GM19397 (cell line): ENCODE results near the gene ZYG11A.

Source experiments
- ATAC-seq: cut with Tn5 transposase; IDR thresholded peaks from one replicate; pipeline ENCODE4 v1.9.1; 2021; ENCODE audit warnings: mild to moderate bottlenecking, moderate library complexity; ENCODE audit not compliant: unreplicated experiment

Gene ZYG11A

DNA sequence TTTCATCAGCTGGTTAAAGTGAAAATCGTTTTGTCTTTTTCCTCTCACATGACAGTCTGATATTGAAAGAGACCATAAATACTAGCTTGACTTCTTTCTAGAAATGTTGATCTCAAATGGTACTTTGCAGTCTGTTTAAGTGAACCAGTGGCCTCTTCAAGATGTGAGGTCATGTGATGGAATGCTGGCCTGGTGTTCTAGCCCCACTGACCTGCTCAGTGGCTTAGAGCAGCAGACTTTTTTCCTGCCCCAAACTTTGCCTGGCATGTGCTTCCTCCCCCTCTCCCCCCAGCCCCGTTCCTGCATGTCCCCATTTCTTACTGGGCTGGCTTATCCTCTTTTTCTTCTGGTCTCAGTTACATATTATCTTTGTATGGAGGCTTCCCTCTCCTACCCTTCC, 34.3 kb downstream of the ZYG11A start:
- ATAC-seq, result no peak

DNA sequence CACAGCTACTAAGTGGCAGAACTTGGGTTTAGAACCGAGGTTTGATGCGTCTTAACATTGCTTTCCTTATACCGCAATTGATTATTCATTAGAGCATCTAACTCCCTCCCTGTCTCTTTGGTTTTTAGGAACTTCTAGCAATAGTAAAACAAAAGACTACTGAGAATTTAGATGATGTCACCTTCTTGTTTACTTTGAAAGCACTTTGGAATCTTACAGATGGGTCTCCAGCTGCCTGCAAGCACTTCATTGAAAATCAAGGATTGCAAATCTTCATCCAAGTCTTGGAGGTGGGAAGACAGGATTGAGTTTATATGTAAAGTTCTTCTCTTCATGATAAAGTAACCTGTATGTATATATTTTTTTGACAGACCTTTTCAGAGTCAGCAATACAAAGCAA, 35.0 kb downstream of the ZYG11A start:
- ATAC-seq, result no peak

DNA sequence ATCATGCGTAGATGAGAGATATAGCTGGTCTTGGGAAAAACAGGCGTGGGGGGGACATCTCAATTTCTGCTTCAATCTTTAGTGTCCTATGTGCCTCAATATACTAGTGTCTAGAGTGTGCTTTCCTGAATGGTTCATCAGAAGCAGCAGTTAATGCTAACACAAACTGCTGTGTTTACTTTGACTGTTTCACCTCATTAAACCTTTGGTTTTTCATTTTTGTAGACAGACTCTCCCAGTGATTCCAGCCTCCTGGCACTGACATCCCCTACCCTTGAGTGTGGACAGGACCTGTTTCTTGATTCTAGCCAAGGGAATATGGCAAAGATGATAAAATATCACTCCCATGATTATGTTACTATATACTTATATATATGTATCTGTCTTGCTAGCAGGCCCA, 37.6 kb downstream of the ZYG11A start:
- ATAC-seq, result no peak

DNA sequence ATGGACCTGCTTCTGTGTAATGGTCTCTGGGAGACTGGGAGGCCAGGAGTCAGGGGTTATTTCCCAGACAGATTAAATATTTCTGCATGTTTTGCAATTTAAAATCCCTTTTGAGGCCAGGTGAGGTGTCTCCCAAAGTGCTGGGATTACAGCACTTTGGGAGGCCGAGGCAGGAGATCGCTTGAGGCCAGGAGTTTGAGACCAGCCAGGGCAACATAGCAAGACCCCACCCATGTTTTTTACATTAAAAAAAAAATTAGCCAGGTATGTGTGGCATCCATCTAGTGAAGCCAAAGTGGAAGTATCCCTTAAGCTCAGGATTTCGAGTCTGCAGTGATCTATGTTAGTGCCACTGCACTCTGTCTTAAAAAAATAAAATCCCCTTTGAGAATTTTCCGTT, 44.9 kb downstream of the ZYG11A start:
- no peak for ATAC-seq

DNA sequence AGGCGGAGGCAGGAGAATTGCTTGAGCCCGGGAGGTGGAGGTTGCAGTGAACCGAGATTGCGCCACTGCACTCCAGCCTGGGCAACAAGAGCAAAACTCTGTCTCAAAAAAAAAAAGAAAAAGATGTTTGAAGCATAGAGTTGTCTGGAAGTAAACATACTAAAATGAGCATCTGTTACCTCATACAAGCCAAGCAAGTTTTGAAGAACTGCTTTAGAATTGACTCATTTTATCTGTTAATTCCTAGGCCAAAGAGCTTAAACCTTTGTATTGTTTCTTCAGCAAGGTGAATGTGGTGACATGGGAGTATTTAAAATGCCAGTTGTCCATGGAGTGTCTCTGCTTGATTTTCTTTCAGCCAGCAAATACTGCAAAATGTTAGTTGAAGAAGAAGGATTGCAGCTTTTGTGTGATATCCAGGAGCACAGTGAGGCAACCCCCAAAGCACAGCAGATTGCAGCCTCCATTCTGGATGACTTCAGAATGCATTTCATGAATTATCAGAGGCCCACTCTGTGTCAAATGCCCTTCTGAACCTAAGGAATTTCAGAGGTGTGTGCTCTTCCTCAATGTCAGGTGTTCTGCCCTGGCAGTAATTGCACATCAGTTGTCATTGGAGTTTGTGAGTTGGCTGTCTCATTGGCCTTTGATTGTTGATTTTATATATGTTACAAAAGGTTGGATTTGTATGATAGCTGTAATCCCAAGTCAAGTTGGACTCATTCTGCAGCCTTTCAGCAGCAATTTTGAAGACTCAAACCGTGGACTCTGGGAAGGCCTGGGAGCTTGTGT, 50.1 kb downstream of the ZYG11A start:
- no peak for ATAC-seq

DNA sequence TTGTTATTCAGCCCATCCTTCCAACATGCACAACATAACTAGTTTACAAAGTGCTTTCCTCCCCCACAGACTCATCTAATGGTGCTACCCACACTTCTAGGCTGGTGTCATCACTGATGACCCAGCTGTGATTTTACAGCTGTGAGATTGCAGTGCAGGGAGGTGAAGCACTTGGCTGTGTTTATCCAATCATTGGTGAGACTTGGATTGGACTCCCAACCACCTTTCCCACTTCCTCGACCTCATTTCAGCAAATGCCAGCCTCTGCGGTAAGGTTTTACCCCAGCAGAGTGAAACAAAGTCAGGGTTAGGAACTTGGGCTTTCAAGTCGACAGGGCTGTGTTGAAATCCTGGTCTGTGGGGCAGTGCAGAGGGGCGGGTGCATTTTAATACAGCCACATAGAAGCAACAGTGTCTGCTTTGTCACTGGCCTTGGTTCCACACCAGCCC, 56.9 kb downstream of the ZYG11A start:
- no peak for ATAC-seq

DNA sequence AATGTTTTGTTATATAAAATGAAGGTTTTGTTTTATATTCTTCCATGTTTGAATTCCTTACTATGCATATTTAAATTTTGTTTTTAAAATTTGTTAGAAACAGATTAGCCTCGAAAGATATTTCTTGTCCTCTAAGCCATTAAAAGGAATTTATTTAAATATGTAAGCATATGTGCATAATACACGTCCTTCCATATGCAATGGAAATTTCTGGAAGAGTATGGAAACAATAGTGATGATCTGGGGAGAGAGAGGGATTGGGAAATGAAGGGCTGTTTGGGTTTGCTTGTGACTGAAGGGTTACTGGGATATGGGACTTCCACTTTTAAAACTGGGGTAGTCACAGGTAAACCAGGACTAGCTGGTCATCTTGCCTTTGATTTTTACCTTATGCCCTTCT, 57.8 kb downstream of the ZYG11A start:
- no peak for ATAC-seq

DNA sequence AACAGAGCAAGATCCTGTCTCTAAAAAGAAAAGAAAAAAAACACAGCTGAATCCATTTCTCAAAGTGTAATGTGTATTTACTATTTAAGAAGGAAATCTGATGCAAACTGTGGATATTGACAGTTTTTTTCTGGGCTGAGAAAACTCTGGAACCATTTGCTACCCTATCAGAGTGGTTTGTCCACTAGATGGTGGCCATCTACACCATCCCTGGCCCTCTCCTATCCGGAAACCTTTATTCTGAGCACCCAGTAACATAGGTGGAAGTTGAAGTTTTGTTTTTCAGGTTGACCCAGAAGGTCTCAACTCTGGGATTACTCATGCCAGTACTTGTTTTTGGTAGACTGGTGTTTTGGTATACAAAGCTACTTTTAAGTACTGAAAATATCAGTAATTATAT, 58.8 kb downstream of the ZYG11A start:
- no peak for ATAC-seq

DNA sequence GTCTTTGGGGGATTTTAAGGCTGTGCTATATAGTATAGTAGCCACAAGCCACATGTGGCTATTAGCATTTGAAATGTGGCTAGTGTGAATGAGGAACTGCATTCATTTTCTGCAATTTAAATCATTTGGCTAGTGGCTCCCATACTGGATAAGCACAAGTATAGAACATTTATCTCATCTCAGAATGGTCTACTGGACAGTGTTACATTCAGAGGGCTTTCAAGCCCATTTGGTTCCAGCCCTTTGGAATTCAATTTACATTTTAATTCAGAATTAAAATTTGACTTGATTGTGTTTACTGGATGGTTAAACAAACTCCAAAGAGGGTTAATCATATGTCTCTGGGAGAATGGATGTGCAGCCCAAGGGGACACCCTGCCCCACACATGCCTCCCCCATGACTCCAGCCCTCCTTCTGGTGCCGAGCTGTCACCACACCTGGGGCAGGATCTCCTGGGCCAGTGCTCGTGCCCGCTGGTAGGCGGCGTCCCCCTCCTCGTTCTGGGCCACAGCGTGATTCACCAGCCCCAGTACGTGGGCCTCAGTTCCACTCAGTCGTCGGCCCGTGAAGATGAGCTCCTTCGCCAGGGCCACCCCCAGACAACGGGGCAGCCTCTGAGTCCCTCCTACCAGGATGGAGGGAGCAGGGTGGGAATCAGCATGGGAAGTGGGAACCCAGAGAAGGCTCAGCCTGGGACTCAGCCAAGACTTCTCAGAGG, 61.8 kb downstream of the ZYG11A start:
- no peak for ATAC-seq

DNA sequence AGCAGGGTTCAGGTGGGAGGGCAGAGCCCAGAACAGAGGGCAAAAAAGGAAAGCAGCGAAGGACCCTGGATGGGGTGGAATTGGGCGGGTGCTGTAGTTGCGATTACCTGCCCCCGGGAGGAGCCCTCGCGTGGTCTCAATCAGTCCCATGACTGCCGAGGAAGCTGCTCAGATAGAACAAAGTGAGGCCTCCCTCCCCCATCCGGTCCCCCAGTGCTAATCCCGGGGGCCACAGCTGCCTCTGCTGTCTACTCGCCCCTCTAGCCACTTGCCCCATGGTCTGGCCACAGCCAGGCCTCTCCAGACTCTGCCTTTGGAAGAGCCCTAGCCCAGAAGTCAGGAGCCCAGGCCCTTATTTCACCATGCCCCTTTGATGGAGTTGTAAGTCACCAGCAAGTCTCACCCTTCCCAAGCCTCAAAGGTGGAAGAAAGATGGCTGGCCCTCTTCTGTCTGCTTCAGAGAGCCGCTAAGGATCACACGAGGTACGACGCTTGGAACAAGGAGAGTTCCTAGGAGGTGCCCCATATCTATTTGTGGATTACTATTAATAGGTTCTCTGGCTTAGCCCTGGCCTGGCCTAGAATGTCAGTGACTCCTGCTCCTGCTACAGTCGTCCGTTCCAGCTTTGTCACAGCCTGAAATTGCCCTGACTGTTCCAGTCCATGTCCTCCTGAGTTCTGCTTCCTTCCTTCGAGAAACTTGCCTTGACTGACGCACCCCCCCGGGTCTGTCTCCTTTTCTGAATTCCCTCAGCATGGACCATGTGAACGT, 62.6 kb downstream of the ZYG11A start:
- ATAC-seq, result no peak

DNA sequence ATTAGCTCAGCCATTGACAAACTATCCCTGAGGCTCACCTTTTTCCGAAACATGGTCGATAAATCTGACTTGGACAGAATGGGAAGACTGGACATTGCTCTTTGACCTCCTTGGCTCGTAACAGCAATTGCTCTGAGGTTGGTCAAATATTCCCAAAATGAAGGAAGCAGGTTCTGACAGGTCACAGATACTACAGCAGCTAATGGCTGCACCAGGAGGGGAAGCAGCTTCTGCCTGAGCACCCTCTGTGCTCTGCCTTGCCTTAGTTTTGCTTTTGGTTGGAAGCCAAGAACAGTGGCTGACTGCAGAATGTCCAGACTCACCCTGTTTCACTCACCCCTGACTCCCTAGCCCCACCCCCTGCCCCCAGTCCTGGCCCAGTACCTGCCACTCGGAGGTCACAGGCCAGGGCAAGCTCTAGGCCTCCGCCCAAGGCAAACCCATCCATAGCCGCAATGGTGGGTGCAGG, 63.6 kb downstream of the ZYG11A start:
- ATAC-seq, result no peak

DNA sequence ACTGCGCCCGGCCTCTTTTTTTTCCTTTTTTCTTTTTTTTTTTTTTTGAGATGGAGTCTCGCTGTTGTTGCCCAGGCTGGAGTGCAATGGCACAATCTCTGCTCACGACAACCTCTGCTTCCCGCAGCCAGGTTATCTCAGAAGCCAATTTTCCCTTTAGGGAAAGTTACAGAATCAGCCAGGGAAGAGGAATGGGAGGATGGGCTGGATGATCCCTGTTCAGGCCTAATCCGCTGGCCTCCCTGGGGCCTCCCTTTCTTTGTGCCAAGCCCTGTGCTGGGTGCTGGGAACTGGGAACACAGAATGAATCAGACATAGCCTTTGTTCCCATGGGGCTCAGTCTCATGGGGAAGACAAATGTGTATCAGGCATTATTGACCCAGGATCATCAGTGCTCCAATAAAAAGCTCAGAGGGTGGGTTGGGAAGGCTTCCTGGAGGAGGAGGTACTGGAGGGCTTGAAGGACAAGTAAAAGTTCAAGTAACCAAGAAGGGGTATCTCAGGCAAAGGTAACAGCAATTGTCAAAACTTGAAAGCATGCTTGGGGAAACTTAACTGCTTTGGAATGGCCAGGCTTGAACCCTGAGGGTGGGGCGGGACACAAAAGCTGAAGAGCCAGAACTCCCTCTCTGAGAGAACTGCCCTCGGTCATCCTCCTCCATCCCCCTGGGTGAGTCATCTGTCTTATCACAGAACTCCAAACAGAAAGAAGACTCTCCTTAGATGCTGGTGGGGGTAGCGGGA, 64.7 kb downstream of the ZYG11A start:
- no peak for ATAC-seq

DNA sequence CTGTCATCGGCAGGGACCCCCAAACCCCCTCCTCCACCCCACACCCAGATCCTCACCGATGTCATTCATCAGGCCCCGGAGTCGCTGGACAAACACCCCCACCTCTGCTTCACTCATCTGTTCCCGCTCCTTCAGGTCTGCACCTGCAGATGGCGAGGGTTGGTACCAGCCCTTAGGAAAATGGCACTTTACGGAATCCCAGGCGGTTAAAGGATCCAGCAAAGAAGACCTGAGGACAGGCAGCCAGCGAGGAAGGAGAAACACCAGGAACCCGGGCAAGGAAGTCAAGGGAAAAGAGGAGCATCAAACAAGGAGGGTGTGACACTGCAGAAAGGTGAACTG, 65.2 kb downstream of the ZYG11A start:
- ATAC-seq, result no peak

DNA sequence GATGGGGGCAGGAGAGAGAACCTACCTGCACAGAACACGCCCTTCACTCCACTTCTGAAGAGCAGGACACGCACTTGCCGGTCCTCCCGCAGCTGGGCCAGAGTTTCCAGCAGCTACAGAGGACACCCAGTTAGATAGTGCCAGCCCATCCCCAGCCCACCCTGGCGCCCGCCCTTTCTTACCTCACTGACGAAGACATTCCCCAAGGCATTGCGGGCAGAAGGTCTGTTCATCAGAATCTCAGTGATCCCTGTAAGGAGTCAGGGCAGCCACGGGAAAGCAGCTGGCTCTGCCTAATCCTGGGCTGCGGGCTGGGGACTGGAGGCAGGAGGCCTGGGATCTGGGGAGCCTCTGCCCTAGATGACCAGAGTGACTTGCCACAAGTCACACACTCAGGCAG, 69.0 kb downstream of the ZYG11A start:
- ATAC-seq, result no peak

DNA sequence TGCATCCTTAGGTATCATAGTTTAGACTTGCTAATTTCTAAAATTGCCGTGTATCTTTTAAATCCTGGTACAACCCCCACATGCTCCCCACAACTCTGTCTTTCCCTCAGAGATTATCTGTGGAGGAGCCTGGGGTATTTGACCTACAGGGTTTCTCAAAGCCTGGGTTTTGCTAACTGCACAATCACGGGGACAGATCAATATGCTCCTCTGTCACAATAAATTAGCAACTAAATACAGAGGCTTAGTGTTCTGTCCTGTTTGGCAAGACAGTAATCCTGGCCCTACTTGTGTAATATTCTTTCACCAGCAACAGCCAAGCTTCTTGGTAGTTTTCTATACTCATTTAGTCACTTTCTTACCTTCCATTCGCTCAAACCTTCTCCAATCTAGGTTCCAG, 70.5 kb downstream of the ZYG11A start:
- no peak for ATAC-seq

DNA sequence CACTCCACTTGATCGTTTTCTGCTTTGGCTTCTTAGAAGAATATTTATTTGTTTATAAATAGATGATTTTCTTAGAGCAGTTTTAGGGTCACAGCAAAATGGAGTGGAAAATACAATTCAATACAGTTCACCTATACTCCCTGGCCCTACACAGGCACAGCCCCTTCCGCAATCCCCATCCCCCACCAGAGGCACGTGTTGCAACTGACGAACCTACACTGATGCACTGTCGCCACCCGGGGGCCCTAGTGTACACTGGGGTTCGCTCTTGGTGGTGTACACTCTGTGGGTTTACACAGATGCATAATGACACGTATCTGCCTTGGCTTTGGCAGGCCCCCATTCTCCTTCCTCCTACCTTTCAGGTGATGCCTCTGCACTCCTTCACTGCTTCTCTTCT, 71.0 kb downstream of the ZYG11A start:
- ATAC-seq, result no peak

DNA sequence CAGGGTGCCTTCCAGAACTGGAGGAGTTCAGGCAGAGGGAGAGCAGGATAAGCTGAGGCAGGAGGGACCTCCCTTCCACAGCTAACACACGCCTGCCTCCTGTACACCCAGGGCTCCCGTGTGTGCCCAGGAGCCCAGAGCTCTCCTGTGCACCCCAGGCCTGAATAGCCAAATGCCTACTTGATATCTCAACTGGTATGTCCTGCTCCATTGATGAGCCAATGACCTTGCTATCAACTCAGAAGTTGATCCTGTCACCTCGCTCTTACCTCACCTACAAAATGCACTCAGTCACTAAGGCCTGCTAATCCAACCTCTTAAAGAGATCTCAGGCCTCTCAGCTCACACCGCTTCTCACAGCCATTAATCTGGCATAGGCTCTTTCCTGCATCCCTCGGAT, 71.9 kb downstream of the ZYG11A start:
- no peak for ATAC-seq

DNA sequence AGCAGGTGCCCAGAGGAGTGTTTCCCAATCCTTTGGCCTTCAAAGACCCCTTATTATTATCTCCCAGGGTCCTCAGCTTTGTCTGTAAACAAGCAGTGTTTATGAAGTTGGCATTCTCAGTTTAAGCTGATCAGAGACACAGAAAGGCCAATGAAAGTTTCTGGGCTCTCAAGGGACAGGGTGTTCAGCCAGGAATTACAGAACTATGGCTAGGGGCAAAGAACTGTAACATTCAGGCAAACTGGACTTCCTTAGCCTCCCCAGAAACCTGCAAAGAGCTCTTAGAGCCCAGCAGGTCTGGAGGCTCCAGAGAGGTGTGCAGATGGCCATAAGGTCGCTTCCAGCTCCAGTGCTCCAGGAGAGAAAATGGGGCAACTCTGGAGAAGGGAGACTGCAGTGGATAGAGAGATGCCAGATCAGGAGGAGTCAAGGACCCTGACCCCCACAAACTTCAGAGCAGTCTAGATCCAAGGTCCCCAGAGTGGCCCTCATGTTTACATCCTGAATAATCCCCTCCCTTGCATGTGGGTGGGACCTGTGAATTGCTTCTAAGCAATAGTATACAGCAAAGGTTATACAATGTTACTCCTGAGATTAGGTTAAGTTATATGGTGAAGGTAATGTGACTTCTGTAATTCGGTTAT, 72.8 kb downstream of the ZYG11A start:
- ATAC-seq, result no peak

DNA sequence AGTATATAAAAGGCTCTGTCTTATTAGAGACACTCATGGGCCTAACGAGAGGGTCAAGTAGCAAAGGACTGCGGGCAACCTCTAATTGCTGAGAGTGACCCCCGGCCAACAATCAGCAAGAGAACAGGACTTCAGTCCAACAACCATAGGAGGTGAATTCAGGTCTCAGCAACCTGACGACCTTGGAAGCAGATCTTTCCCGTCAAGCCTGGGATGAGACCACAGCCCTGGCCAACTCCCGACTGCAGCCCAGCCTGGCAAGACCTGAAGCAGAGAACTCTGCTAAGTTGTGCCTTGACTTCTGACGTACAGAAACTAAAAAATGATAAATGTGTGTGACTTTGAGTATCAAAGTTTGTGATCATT, 73.3 kb downstream of the ZYG11A start:
- no peak for ATAC-seq

DNA sequence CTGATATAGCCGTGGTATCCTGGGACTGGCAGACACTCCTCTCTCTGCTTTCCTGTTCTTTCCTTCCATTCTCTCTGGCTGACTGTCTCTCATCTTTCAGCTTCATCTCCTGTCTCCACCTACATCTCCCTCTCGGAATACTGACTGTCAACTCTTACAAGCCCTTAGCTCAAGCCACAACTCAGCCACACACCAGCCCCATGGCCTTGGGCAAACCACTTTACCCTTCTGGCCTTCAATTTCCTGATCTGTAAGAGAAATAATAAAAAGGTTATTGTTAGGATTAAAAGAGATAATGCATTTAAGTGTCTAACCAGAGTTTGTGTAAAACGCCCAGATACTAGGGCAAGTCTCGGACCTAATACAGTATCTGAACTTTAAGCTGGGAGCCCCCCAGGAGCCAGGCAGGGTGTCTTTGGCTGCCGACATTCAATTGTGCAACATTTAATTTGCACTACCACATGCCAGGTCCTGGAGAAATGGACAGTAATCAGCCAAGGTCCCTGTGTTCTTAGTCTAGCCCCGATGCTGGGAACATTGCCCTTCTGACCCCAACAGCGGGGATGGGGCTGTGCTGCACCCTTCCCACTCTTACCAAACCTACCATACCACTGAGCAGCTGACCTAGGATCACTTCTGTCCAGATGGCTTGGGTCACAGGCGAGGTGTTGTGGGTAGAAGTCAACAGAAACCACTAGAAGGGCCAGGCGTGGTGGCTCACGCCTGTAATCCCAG, 73.8 kb downstream of the ZYG11A start:
- ATAC-seq, result no peak
